ENCODE measurements around the gene MPHOSPH6.

- TF ChIP-seq CTCF (IDR thresholded peaks at IDR 0.05; ENCODE audit: poor library complexity, severe bottlenecking), result no peak
- no peak for TF ChIP-seq EZH2 (IDR thresholded peaks at IDR 0.05; ENCODE audit: borderline replicate concordance, insufficient read depth, low read length, poor library complexity, severe bottlenecking)
- no peak for TF ChIP-seq TAF1 (IDR thresholded peaks at IDR 0.05; ENCODE audit: low read depth)
- TF ChIP-seq SMC3 (conservative IDR thresholded peaks at IDR 0.05; ENCODE audit: poor library complexity), result no peak
- no peak for TF ChIP-seq EP300 (conservative IDR thresholded peaks at IDR 0.05; ENCODE audit: poor library complexity, severe bottlenecking)
- no peak for TF ChIP-seq REST (IDR thresholded peaks at IDR 0.05; ENCODE audit: borderline replicate concordance)
- TF ChIP-seq RAD21 (conservative IDR thresholded peaks at IDR 0.05), result no peak
- no peak for TF ChIP-seq POLR2AphosphoS5 (IDR thresholded peaks at IDR 0.05)
These were observed 23.5 kb downstream of the MPHOSPH6 start for GRCh38 chr16:82146556-82146955.

Data from neural cell (in vitro differentiated cells).